H9 (cell line): ENCODE results near the gene ZNF354C. TPM values are rescaled to one million over a fixed set of nuclear protein-coding genes. Genes with fewer than 3 reads are reported as not detected.

Experiments
- DNase-seq: peaks from one replicate; pipeline ENCODE4 v3.0.0-alpha.2; 2017
- H2AFZ ChIP-seq: one replicate; pipeline ENCODE4 v1.6.1; 2013; ENCODE audit warnings: mild to moderate bottlenecking, low read length, control low read depth, moderate library complexity
- H2AK5ac ChIP-seq: 2 replicates; pipeline ENCODE4 v1.6.1; 2013; ENCODE audit warnings: low read length, control low read depth, mixed read lengths; ENCODE audit not compliant: insufficient read length
- H2BK120ac ChIP-seq: one replicate; pipeline ENCODE4 v1.6.1; 2013; ENCODE audit warnings: low read depth, mild to moderate bottlenecking, low read length, control low read depth, inconsistent platforms; ENCODE audit not compliant: poor library complexity, severe bottlenecking
- H2BK12ac ChIP-seq: 2 replicates; pipeline ENCODE4 v1.6.1; 2013; ENCODE audit warnings: low read length, control low read depth, mixed read lengths, low read depth; ENCODE audit not compliant: insufficient read length
- H2BK15ac ChIP-seq: 2 replicates; pipeline ENCODE4 v1.6.1; 2013; ENCODE audit warnings: low read depth, low read length, control low read depth
- H2BK20ac ChIP-seq: one replicate; pipeline ENCODE4 v1.6.1; 2013; ENCODE audit warnings: low read depth, mild to moderate bottlenecking, low read length, control low read depth, inconsistent platforms; ENCODE audit not compliant: poor library complexity, severe bottlenecking
- H2BK5ac ChIP-seq: 2 replicates; pipeline ENCODE4 v1.6.1; 2013; ENCODE audit warnings: low read length, control low read depth, mixed read lengths; ENCODE audit not compliant: insufficient read length
- H3K14ac ChIP-seq: 2 replicates; pipeline ENCODE4 v1.6.1; 2013; ENCODE audit warnings: low read length, control low read depth; ENCODE audit not compliant: insufficient read depth
- H3K18ac ChIP-seq: 2 replicates; pipeline ENCODE4 v1.6.1; 2013; ENCODE audit warnings: low read depth, mild to moderate bottlenecking, mixed read lengths, low read length, control low read depth; ENCODE audit not compliant: insufficient read length
- H3K23ac ChIP-seq: 2 replicates; pipeline ENCODE4 v1.6.1; 2013; ENCODE audit warnings: low read length, control low read depth, mixed read lengths, low read depth; ENCODE audit not compliant: insufficient read length
- H3K23me2 ChIP-seq: 2 replicates; pipeline ENCODE4 v1.6.1; 2013; ENCODE audit warnings: low read depth, mild to moderate bottlenecking, mixed read lengths, low read length, control low read depth; ENCODE audit not compliant: insufficient read length, poor library complexity, severe bottlenecking
- H3K27ac ChIP-seq: 2 replicates; pipeline ENCODE4 v1.5.1; 2013; ENCODE audit warnings: low read length, control low read depth, mixed read lengths, low read depth; ENCODE audit not compliant: insufficient read length
- H3K27me3 ChIP-seq: 2 replicates; pipeline ENCODE4 v1.6.1; 2013; ENCODE audit warnings: low read length, control low read depth, inconsistent platforms; ENCODE audit not compliant: insufficient read depth
- H3K4ac ChIP-seq: 2 replicates; pipeline ENCODE4 v1.6.1; 2013; ENCODE audit warnings: low read depth, mild to moderate bottlenecking, control low read depth, inconsistent platforms, low read length, moderate library complexity
- H3K4me1 ChIP-seq: 2 replicates; pipeline ENCODE4 v1.6.1; 2013; ENCODE audit warnings: low read length, control low read depth, inconsistent platforms; ENCODE audit not compliant: insufficient read depth
- H3K4me2 ChIP-seq: 2 replicates; pipeline ENCODE4 v1.6.1; 2013; ENCODE audit warnings: low read length, control low read depth, mixed read lengths; ENCODE audit not compliant: insufficient read length, insufficient read depth
- H3K56ac ChIP-seq: 2 replicates; pipeline ENCODE4 v1.6.1; 2013; ENCODE audit warnings: low read depth, mild to moderate bottlenecking, mixed read lengths, low read length, control low read depth; ENCODE audit not compliant: insufficient read length
- H3K79me1 ChIP-seq: 2 replicates; pipeline ENCODE4 v1.6.1; 2013; ENCODE audit warnings: low read depth, mild to moderate bottlenecking, moderate library complexity, low read length, control low read depth, inconsistent platforms; ENCODE audit not compliant: insufficient read depth, poor library complexity, severe bottlenecking
- H3K79me2 ChIP-seq: 2 replicates; pipeline ENCODE4 v1.6.1; 2013; ENCODE audit warnings: low read length, control low read depth, inconsistent platforms; ENCODE audit not compliant: insufficient read depth
- H3K9ac ChIP-seq: 2 replicates; pipeline ENCODE4 v1.6.1; 2013; ENCODE audit warnings: low read length, control low read depth, mixed read lengths; ENCODE audit not compliant: insufficient read length; ENCODE audit errors: extremely low read depth
- H3K9me3 ChIP-seq: one replicate; pipeline ENCODE4 v1.6.1; 2013; ENCODE audit warnings: low read depth, low read length, inconsistent platforms; ENCODE audit not compliant: control insufficient read depth
- H3T11ph ChIP-seq: one replicate; pipeline ENCODE4 v1.6.1; 2013; ENCODE audit warnings: mild to moderate bottlenecking, low read length, control low read depth, inconsistent platforms
- H4K20me1 ChIP-seq: one replicate; pipeline ENCODE4 v1.6.1; 2013; ENCODE audit not compliant: control insufficient read depth, insufficient read length, insufficient read depth
- H4K5ac ChIP-seq: 2 replicates; pipeline ENCODE4 v1.6.1; 2013; ENCODE audit warnings: low read depth, mild to moderate bottlenecking, mixed read lengths, low read length, control low read depth; ENCODE audit not compliant: insufficient read length
- H4K8ac ChIP-seq: replicated peaks from 2 replicates; pipeline ENCODE4 v1.6.1; 2013; ENCODE audit warnings: low read length, control low read depth, mixed read lengths, low read depth; ENCODE audit not compliant: insufficient read length
- H4K91ac ChIP-seq: 2 replicates; pipeline ENCODE4 v1.6.1; 2013; ENCODE audit warnings: low read depth, mild to moderate bottlenecking, moderate library complexity, mixed read lengths, low read length, control low read depth; ENCODE audit not compliant: insufficient read length
- H3K27ac Mint-ChIP-seq, 3 experiments: 2 replicates in 2 of 3; 3 replicates in 1 of 3; pipeline ENCODE4 v1.8.0; 2020 to 2021; ENCODE audit warnings: mixed read lengths in 3 of 3, mild to moderate bottlenecking in 1 of 3, moderate library complexity in 1 of 3
- H3K27me3 Mint-ChIP-seq: 2 replicates; pipeline ENCODE4 v1.8.0; 2021; ENCODE audit warnings: low read depth, mild to moderate bottlenecking, moderate library complexity, mixed read lengths
- H3K36me3 Mint-ChIP-seq, 3 experiments: 2 replicates in 2 of 3; 3 replicates in 1 of 3; pipeline ENCODE4 v1.8.0; 2020 to 2021; ENCODE audit warnings: low read depth in 3 of 3, mixed read lengths in 3 of 3; ENCODE audit not compliant: insufficient read depth in 1 of 3
- H3K4me1 Mint-ChIP-seq, 2 experiments: 2 replicates each; pipeline ENCODE4 v1.8.0; 2020; ENCODE audit warnings: mixed read lengths in 2 of 2
- H3K4me3 Mint-ChIP-seq, 2 experiments: 2 replicates in 1 of 2; 3 replicates in 1 of 2; pipeline ENCODE4 v1.8.0; 2020 to 2021; ENCODE audit warnings: mild to moderate bottlenecking in 2 of 2, mixed read lengths in 2 of 2, moderate library complexity in 1 of 2
- H3K9me3 Mint-ChIP-seq, 2 experiments: 2 replicates in 1 of 2; 3 replicates in 1 of 2; pipeline ENCODE4 v1.8.0; 2020; ENCODE audit warnings: mild to moderate bottlenecking in 2 of 2, mixed read lengths in 2 of 2, moderate library complexity in 1 of 2
- WGBS: extraction: QIAGEN DNeasy Blood & Tissue Kit; methylation state at CpG from one replicate; pipeline ENCODE4 v1.1.7; 2013; ENCODE audit warnings: missing lambda C conversion rate, low lambda C conversion rate, mixed read lengths; ENCODE audit not compliant: insufficient read length; ENCODE audit errors: extremely low coverage; 5-methylcytosine and 5-hydroxymethylcytosine counted together
- long read RNA-seq: library from polyadenylated mRNA; unstranded; transcript quantifications from one replicate; pipeline ENCODE4 v2.0.0, GENCODE V29; 2020
- total RNA-seq: library from RNA; stranded (reverse); gene quantifications from 2 replicates; pipeline ENCODE4 v1.2.1, GENCODE V29; 2021
- TF ChIP-seq, protein P1 (sequence below): fragments of 200-600 bp; sonication (generic); conservative IDR thresholded peaks from 3 replicates; pipeline ENCODE4 v1.8.0; 2021; ENCODE audit warnings: antibody characterized with exemption, mild to moderate bottlenecking

ZNF354C gene
- 4.8 and 5.4 TPM in 2 replicates for total RNA-seq
- long read RNA-seq, full-length matches to known transcripts, result 6 of 9 reads
- long read RNA-seq, partial matches to known transcripts, result 0 of 9 reads
- long read RNA-seq, other reads (novel, unspliced or antisense), result 3 of 9 reads

DNA sequence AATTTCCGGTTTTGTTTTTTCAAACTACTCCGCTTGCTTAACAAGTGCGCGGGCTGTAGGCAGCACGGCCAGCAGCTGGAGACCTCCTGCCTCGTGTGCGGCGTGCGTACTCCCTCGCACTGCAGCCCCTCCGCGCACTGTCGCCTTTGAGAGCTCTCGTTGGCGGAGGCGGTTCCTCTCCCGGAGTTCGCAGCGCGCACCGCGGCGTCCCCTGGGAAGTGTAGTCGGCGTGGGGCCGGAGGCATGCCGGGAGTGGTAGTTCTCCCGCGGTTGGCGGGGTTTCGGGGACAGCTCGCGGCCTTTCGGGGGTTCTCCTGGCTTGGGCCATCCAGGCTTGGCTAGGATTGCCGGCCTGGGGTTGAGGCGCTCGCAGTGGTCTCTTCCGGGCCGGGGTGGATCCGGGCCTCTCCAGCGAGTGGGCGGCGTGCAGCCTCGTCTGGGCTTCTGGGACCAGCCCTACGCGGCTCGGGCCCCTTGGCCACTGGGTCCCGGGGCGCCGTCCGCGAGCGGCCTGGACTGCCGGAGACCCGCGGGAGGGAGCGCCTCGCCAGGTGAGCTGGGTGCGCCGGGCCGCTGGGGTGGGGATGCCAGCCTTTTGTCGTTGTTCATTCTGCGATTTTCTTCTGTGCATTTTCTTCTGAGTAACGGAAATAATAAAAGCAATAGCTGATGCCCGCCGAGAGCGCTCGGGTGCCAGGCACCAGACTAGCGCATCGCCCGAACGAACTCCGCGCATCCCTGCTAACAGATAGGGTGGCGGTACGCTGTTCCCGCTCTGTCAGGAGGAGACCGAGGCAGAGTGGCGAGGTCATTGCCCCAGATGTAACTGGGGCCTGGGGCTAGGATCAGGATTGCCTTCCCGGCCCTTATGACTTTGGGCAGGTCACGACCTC, at the start of gene ZNF354C:
Gene ZNF354C, plus strand, starts transcription at position 258 of the 893 bp plus-strand sequence. CDS start 1,696 bp downstream, outside the sequence.
- H3K56ac ChIP-seq, result no peak within 1 kb of the TSS
- no peak within 1 kb of the TSS for H2AFZ ChIP-seq
- no peak within 1 kb of the TSS for H2BK15ac ChIP-seq
- peaks cover 6% of the 10 kb centered on the region for H3K23me2 ChIP-seq
- no peak within 1 kb of the TSS for H3K4ac ChIP-seq
- H3K9me3 Mint-ChIP-seq, result peaks cover 75 to 79% of the 10 kb centered on the region in 2 experiments
- DNase-seq, result peak; percentile 94
- H3K4me3 Mint-ChIP-seq, result peak within 1 kb of the TSS; percentile 71 to 86
- H3K79me1 ChIP-seq, result no peaks in the 10 kb centered on the region
- no peak within 1 kb of the TSS for H2BK120ac ChIP-seq
- peak within 1 kb of the TSS; percentile 21 for H3K9ac ChIP-seq
- no peak within 1 kb of the TSS for H4K91ac ChIP-seq
- no peak within 1 kb of the TSS for H3K23ac ChIP-seq
- peaks cover 29 to 48% (median 32%) of the 10 kb centered on the region in 3 experiments for H3K36me3 Mint-ChIP-seq
- no peak within 1 kb of the TSS for H2BK20ac ChIP-seq
- no peaks in the 10 kb centered on the region for H3K4me1 ChIP-seq
- no peaks in the 10 kb centered on the region for H3K27me3 ChIP-seq
- no peak within 1 kb of the TSS for H2BK12ac ChIP-seq
- H4K20me1 ChIP-seq, result no peaks in the 10 kb centered on the region
- H3K4me2 ChIP-seq, result peak within 1 kb of the TSS; percentile 33
- H4K8ac ChIP-seq, result no peak within 1 kb of the TSS
- peaks cover 31% of the 10 kb centered on the region for H3K27me3 Mint-ChIP-seq
- no peak within 1 kb of the TSS for H4K5ac ChIP-seq
- no peaks in the 10 kb centered on the region for H3K4me1 Mint-ChIP-seq
- H3K27ac ChIP-seq, result no peak within 1 kb of the TSS
- H3K79me2 ChIP-seq, result no peaks in the 10 kb centered on the region
- no peak within 1 kb of the TSS for H2BK5ac ChIP-seq
- H2AK5ac ChIP-seq, result no peak within 1 kb of the TSS
- TF ChIP-seq, protein P1, sequence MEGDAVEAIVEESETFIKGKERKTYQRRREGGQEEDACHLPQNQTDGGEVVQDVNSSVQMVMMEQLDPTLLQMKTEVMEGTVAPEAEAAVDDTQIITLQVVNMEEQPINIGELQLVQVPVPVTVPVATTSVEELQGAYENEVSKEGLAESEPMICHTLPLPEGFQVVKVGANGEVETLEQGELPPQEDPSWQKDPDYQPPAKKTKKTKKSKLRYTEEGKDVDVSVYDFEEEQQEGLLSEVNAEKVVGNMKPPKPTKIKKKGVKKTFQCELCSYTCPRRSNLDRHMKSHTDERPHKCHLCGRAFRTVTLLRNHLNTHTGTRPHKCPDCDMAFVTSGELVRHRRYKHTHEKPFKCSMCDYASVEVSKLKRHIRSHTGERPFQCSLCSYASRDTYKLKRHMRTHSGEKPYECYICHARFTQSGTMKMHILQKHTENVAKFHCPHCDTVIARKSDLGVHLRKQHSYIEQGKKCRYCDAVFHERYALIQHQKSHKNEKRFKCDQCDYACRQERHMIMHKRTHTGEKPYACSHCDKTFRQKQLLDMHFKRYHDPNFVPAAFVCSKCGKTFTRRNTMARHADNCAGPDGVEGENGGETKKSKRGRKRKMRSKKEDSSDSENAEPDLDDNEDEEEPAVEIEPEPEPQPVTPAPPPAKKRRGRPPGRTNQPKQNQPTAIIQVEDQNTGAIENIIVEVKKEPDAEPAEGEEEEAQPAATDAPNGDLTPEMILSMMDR, result no peak
- no CpG with 5 or more reads among the region's 81 CpGs for WGBS
- H3K27ac Mint-ChIP-seq, result peak within 1 kb of the TSS in 1 of 3 experiments; percentile 65; a peak in 1 of 7 replicates
- peaks cover 29% of the 10 kb centered on the region for H3K9me3 ChIP-seq
- H3T11ph ChIP-seq, result no peak within 1 kb of the TSS
- no peak within 1 kb of the TSS for H3K18ac ChIP-seq
- H3K14ac ChIP-seq, result peak within 1 kb of the TSS; percentile 66
